ENCODE results near the gene MIF4GD.

The MIF4GD gene

DNA sequence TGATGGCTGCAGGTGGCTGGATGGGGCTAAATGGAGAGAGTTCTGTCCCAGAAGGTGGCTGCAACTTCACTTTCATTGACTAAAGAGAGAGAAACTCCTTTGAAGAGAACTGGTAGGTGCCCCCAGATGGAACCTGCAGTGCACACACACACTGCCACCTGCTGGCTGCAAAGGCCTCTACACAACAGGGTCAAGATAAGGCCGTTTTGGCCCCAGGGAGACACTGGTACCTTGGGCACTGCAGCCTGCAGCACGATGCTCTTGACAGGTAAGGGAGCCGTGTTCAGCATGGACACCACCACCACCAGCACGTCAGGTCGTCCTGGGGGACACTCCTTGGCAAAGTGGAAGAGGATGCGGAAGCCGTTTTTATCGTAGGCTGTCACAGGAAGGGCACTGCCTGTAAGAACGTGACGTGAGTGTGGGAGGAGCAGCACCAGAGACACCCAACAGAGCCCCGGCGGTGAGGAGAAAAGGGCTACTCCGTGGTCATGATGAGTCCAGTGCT, 32.3 kb downstream of the MIF4GD start:
- H3K4me3 ChIP-seq (ENCODE audit: low read length): no peak overlapping the region
- DNase-seq (ENCODE audit: low read depth): no peak
- TF ChIP-seq, protein P1, sequence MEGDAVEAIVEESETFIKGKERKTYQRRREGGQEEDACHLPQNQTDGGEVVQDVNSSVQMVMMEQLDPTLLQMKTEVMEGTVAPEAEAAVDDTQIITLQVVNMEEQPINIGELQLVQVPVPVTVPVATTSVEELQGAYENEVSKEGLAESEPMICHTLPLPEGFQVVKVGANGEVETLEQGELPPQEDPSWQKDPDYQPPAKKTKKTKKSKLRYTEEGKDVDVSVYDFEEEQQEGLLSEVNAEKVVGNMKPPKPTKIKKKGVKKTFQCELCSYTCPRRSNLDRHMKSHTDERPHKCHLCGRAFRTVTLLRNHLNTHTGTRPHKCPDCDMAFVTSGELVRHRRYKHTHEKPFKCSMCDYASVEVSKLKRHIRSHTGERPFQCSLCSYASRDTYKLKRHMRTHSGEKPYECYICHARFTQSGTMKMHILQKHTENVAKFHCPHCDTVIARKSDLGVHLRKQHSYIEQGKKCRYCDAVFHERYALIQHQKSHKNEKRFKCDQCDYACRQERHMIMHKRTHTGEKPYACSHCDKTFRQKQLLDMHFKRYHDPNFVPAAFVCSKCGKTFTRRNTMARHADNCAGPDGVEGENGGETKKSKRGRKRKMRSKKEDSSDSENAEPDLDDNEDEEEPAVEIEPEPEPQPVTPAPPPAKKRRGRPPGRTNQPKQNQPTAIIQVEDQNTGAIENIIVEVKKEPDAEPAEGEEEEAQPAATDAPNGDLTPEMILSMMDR (conservative IDR thresholded peaks at IDR 0.05; ENCODE audit: low read depth, low read length): peak; percentile 94

DNA sequence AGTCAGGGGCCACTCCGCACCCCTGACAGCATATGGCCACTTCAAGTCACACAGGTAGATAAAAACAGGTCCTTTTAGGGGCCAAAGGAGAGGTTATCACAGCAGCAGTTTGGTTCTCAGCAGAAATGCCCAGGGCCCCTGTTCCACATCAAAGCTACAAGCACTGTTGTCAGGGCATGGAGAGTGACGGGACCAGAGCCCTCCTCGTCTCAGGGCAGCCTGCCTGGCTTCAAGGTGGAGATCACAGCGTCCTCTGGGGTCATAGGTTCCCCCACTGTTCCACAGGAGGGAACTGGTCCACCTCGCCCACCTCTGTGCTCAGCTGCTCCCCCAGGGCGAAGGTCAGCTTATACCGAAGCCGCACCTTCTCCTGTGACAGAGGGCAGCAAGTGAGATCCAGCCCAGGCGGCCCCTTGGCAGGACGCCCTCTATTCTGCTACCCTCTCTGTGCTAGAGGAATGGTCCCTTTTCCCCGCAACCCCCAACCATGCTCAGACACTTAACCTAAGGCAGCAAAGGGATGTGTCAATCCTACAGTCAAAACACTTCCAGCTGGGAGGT, 32.9 kb downstream of the MIF4GD start:
- TF ChIP-seq, protein P1 (conservative IDR thresholded peaks at IDR 0.05; ENCODE audit: low read depth, low read length): no peak
- DNase-seq (ENCODE audit: low read depth): no peak

DNA sequence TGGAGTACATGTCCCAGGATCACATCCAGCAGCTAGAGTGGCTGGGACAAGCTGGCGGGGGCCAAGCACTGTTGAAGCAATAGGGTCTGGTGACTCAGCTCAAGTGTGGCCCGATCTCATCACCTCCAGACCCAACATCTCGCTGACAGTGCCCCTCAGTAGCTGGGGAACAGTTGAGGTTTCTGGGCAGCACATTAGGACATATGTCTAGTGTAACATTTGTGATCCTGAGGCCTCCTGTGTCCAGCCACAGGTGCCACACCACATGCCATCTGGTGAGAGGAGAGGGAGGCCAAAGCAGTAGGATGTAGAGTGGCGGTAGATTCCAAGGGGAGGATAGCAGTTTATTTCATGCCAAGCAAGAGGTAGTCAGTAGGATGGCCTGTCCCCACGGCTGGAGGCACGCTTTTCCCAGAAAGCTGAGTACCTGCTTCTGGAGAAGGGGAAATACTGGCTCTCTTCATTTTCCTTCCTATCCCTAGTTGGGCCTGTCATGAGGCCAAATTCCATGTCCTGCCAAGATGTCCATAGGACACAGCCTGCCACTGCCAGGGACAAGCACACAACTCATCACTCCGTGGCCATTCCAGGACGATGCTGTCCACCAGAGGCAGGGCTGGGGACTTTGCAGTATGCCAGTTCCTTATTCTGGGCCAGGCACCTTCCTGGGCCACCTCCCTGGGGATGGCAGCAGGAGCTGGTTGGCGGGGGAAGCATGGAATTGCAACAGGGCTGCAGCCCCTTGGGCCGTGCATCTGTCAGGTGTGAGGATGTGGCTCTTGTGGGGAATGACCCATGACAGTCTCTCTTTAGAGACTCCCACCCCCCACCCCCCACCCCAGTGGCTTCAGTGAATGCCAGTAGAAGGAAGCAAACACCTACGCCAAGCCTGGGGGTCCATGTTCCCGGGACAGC, 33.7 kb downstream of the MIF4GD start:
- H3K4me3 ChIP-seq (ENCODE audit: low read length): no peak overlapping the region
- no peak for DNase-seq (ENCODE audit: low read depth)
- TF ChIP-seq, protein P1 (conservative IDR thresholded peaks at IDR 0.05; ENCODE audit: low read depth, low read length): no peak

More for the DNA sequence above, 32.9 kb downstream of the MIF4GD start:
- H3K4me3 ChIP-seq (ENCODE audit: low read length): no peak overlapping the region

DNA sequence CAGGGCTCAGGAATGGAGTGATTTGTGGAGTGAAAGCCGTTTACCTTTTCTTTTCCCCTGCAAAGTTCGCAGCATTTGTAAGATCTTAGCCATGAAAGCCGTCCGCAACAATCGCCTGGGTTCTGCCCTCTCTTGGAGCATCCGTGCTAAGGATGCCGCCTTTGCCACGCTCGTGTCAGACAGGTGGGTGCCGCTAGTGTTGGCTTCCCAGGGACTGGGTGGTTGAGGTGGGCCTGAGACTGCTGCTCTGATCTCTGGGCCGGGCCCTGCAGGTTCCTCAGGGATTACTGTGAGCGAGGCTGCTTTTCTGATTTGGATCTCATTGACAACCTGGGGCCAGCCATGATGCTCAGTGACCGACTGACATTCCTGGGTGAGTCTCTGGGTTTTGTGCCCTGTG, 38.2 kb downstream of the MIF4GD start:
- DNase-seq (ENCODE audit: low read depth): no peak
- TF ChIP-seq, protein P1 (conservative IDR thresholded peaks at IDR 0.05; ENCODE audit: low read depth, low read length): no peak
- H3K4me3 ChIP-seq (ENCODE audit: low read length): no peak overlapping the region

DNA sequence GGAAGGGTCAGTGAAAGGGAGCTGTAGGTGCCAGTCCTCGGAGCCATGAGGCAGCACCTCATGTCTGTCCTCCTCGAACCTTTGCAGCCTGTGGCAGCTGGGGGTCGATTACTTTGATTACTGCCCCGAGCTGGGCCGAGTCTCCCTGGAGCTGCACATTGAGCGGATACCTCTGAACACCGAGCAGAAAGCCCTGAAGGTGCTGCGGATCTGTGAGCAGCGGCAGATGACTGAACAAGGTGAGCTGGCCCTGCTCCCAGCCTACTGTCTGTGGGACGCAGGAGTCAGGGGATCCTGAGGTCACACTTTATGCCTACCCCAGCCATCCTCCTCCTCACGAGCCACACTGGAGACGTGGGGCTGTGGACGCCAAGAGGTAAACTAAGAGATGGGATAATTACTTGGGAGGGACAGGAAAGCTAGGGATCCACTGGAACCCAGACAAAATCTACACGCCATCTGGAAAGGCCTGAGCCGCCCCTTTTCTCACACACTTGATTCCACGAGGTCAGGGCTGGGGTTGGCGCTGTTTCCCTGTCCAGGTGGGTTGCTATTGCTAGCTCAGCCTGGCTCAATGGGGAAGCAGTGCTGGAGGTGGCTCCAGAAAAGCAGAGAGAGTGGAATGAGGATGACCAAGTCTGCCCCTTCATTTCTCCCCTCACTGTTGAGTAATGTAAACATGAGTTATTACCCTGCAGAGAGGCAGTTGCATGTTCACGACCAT, 39.1 kb downstream of the MIF4GD start:
- H3K4me3 ChIP-seq (ENCODE audit: low read length): no peak overlapping the region
- TF ChIP-seq, protein P1 (conservative IDR thresholded peaks at IDR 0.05; ENCODE audit: low read depth, low read length): no peak
- no peak for DNase-seq (ENCODE audit: low read depth)

DNA sequence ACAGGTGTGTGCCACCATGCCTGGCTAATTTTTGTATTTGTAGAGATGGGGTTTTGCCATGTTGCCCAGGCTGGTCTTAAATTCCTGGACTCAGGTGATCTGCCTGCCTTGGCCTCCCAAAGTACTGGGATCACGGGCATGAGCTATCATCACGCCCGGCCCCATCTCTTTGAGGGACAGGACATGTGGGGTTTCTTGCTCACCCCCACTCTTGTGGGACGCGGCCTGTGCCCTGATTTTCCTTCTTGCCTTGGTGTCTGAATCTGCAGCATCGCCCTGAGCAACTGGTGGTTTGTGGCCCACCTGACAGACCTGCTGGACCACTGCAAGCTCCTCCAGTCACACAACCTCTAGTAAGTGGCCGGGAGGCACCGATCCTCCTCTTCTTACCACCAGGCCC, 40.0 kb downstream of the MIF4GD start:
- DNase-seq (ENCODE audit: low read depth): no peak
- no peak overlapping the region for H3K4me3 ChIP-seq (ENCODE audit: low read length)
- TF ChIP-seq, protein P1 (conservative IDR thresholded peaks at IDR 0.05; ENCODE audit: low read depth, low read length): no peak
